ENCODE data around the gene FBP2.

- TF ChIP-seq CHD1 (IDR thresholded peaks at IDR 0.05; ENCODE audit: low read depth, low read length) (no peak), CTCF (IDR thresholded peaks at IDR 0.05; ENCODE audit: control extremely low read depth in 1 of 3, insufficient read depth in 1 of 3, low read depth in 1 of 3, low read length in 3 of 3) (no peak), RBBP5 (IDR thresholded peaks at IDR 0.05; ENCODE audit: borderline replicate concordance, low read depth, low read length) (no peak), CBX5 (IDR thresholded peaks at IDR 0.05; ENCODE audit: low read depth, low read length) (no peak), ASH2L (IDR thresholded peaks at IDR 0.05; ENCODE audit: low read length) (no peak), SIN3A (conservative IDR thresholded peaks at IDR 0.05 in 1 of 2, IDR thresholded peaks at IDR 0.05 in 1 of 2; ENCODE audit: low read depth in 1 of 2, low read length in 2 of 2) (no peak), EP300 (IDR thresholded peaks at IDR 0.05; ENCODE audit: borderline replicate concordance in 1 of 2, low read depth in 2 of 2, low read length in 2 of 2) (no peak), NRF1 (IDR thresholded peaks at IDR 0.05; ENCODE audit: low read depth, low read length) (no peak)
These were observed 9.0 kb upstream of the FBP2 start for GRCh38 chr9:94602666-94603065.

Data from H1 (cell line).